ENCODE measurements around the gene TOE1. TPM values are rescaled to one million over a fixed set of nuclear protein-coding genes. Genes with fewer than 3 reads are reported as not detected.
A peak's percentile ranks its signal among the peaks of the same experiment; 100 is the strongest.

TOE1 gene
- total RNA-seq, 1 experiment from 2014 or later, result 13.3 TPM

- intact Hi-C loops (cut with micrococcal nuclease), result no loop called here
- no peak for TF ChIP-seq CTCF (IDR thresholded peaks at IDR 0.05; ENCODE audit: unreplicated experiment)
- CTCF ChIA-PET, result interaction anchor here (1.3 kb wide), 1 partner anchor 305 kb away, joined by 4 read pairs; no protein-coding TSS in a partner anchor
- Mint-ChIP-seq H3K27ac (ENCODE audit: low read depth, unreplicated experiment) (no peak overlapping the region), H3K9me3 (ENCODE audit: unreplicated experiment) (no peaks in the 10 kb centered on the region), H3K4me3 (ENCODE audit: unreplicated experiment) (no peak overlapping the region), H3K4me1 (ENCODE audit: insufficient read depth, unreplicated experiment) (no peaks in the 10 kb centered on the region), H3K36me3 (ENCODE audit: insufficient read depth, unreplicated experiment) (no peaks in the 10 kb centered on the region), H3K27me3 (ENCODE audit: insufficient read depth, unreplicated experiment) (no peaks in the 10 kb centered on the region)
- no peak for DNase-seq (ENCODE audit: unreplicated experiment)
- POLR2A ChIA-PET, result no interaction called here
- no TSS peak for BruUV-seq (replicated peaks)
Observed at GRCh38 chr1:45319761-45320160, 20.2 kb upstream of the TOE1 start.

GRCh38 chr1:45321444-45321843, 18.5 kb upstream of the TOE1 start:
- ChIA-PET POLR2A (no interaction called here), CTCF (interaction anchor here (0.6 to 1.1 kb wide), 4 partner anchors 11 to 107 kb away, joined by 3 read pairs; no protein-coding TSS in a partner anchor)
- H3K27ac Mint-ChIP-seq (ENCODE audit: low read depth, unreplicated experiment), result no peak overlapping the region
- H3K27me3 Mint-ChIP-seq (ENCODE audit: insufficient read depth, unreplicated experiment), result no peaks in the 10 kb centered on the region
- DNase-seq (ENCODE audit: unreplicated experiment), result no peak
- H3K4me3 Mint-ChIP-seq (ENCODE audit: unreplicated experiment), result no peak overlapping the region
- BruUV-seq (replicated peaks), result no TSS peak
- TF ChIP-seq CTCF (IDR thresholded peaks at IDR 0.05; ENCODE audit: unreplicated experiment), result no peak
- no peaks in the 10 kb centered on the region for H3K36me3 Mint-ChIP-seq (ENCODE audit: insufficient read depth, unreplicated experiment)
- intact Hi-C loops (cut with micrococcal nuclease), result no loop called here
- no peaks in the 10 kb centered on the region for H3K9me3 Mint-ChIP-seq (ENCODE audit: unreplicated experiment)
- no peaks in the 10 kb centered on the region for H3K4me1 Mint-ChIP-seq (ENCODE audit: insufficient read depth, unreplicated experiment)

GRCh38 chr1:45322486-45323040, 17.4 kb upstream of the TOE1 start:
- no peaks in the 10 kb centered on the region for H3K9me3 Mint-ChIP-seq (ENCODE audit: unreplicated experiment)
- no peaks in the 10 kb centered on the region for H3K27me3 Mint-ChIP-seq (ENCODE audit: insufficient read depth, unreplicated experiment)
- BruUV-seq (replicated peaks), result no TSS peak
- no peaks in the 10 kb centered on the region for H3K36me3 Mint-ChIP-seq (ENCODE audit: insufficient read depth, unreplicated experiment)
- CTCF ChIA-PET, result no interaction called here
- intact Hi-C loops (cut with micrococcal nuclease), result no loop called here
- TF ChIP-seq CTCF (IDR thresholded peaks at IDR 0.05; ENCODE audit: unreplicated experiment), result no peak
- POLR2A ChIA-PET, result no interaction called here
- H3K4me1 Mint-ChIP-seq (ENCODE audit: insufficient read depth, unreplicated experiment), result no peaks in the 10 kb centered on the region
- DNase-seq (ENCODE audit: unreplicated experiment), result no peak
- no peak overlapping the region for H3K27ac Mint-ChIP-seq (ENCODE audit: low read depth, unreplicated experiment)
- no peak overlapping the region for H3K4me3 Mint-ChIP-seq (ENCODE audit: unreplicated experiment)

- Mint-ChIP-seq H3K27ac (ENCODE audit: low read depth, unreplicated experiment) (no peak overlapping the region), H3K4me3 (ENCODE audit: unreplicated experiment) (peak overlapping the region; percentile 70), H3K4me1 (ENCODE audit: insufficient read depth, unreplicated experiment) (peaks cover 7% of the 10 kb centered on the region), H3K9me3 (ENCODE audit: unreplicated experiment) (no peaks in the 10 kb centered on the region), H3K36me3 (ENCODE audit: insufficient read depth, unreplicated experiment) (peaks cover 8% of the 10 kb centered on the region), H3K27me3 (ENCODE audit: insufficient read depth, unreplicated experiment) (no peaks in the 10 kb centered on the region)
- ChIA-PET CTCF (interaction anchor here (0.6 kb wide), 3 partner anchors 23 to 1272 kb away, joined by 3 read pairs; partner anchors contain the start of gene TESK2), POLR2A (interaction anchor here (2.3 kb wide), 1 partner anchor 14 kb away, joined by 15 read pairs; the partner anchor contains the start of genes MUTYH and TOE1)
- intact Hi-C loops (cut with micrococcal nuclease), result no loop called here
- no peak for TF ChIP-seq CTCF (IDR thresholded peaks at IDR 0.05; ENCODE audit: unreplicated experiment)
- DNase-seq (ENCODE audit: unreplicated experiment), result no peak
- no TSS peak for BruUV-seq (replicated peaks)
Observed at GRCh38 chr1:45325851-45326506, 14.0 kb upstream of the TOE1 start.
